Activated naive CD8-positive, alpha-beta T cell treated with anti-CD3 and anti-CD28 coated beads, Interleukin-2, amount 10 ng/mL, durations not matched to agents 7 days and 5 days (primary cell): ENCODE measurements around the gene ARFIP1. TPM values are rescaled to one million over a fixed set of nuclear protein-coding genes. Genes with fewer than 3 reads are reported as not detected.

Experiments used
- ATAC-seq: fragments of 150-1000 bp; cut with Tn5 transposase; one replicate; pipeline ENCODE4 v1.10.0; 2021; ENCODE audit warnings: low read depth, moderate library complexity
- POLR2A ChIA-PET: fragments of 350-600 bp; sonication (Branson Sonifier 250); formaldehyde crosslinking; loops from one replicate; lab custom pipeline; 2021; ENCODE audit warnings: antibody characterized with exemption; lab: Charles Lee
- DNase-seq: peaks from one replicate; pipeline ENCODE4 v3.0.0; 2021
- H3K27ac Mint-ChIP-seq: one replicate; pipeline ENCODE4 v1.8.0; 2022; ENCODE audit warnings: mild to moderate bottlenecking, mixed read lengths
- H3K27me3 Mint-ChIP-seq: one replicate; pipeline ENCODE4 v1.8.0; 2022; ENCODE audit warnings: mild to moderate bottlenecking, moderate library complexity, mixed read lengths
- H3K36me3 Mint-ChIP-seq: one replicate; pipeline ENCODE4 v1.8.0; 2021; ENCODE audit warnings: mild to moderate bottlenecking, mixed read lengths
- H3K4me1 Mint-ChIP-seq: one replicate; pipeline ENCODE4 v1.8.0; 2021; ENCODE audit warnings: mixed read lengths
- H3K4me3 Mint-ChIP-seq: one replicate; pipeline ENCODE4 v1.8.0; 2022; ENCODE audit warnings: mild to moderate bottlenecking, moderate library complexity, mixed read lengths
- H3K9me3 Mint-ChIP-seq: one replicate; pipeline ENCODE4 v1.8.0; 2021; ENCODE audit warnings: mixed read lengths
- total RNA-seq, 2 experiments: library from RNA; stranded (reverse); gene quantifications; one replicate each; pipeline ENCODE4 v1.2.3, GENCODE V29; 2021

The ARFIP1 gene
- total RNA-seq, 2 experiments from 2014 or later, result 18.4 to 19.4 TPM

- Mint-ChIP-seq H3K27me3 (peaks cover 36% of the 10 kb centered on the region), H3K4me1 (peaks cover 10% of the 10 kb centered on the region), H3K36me3 (no peaks in the 10 kb centered on the region), H3K4me3 (no peak overlapping the region), H3K9me3 (no peaks in the 10 kb centered on the region), H3K27ac (no peak overlapping the region)
- no peak for DNase-seq
- POLR2A ChIA-PET, result no interaction called here
- ATAC-seq, result no peak
These were observed 150.1 kb downstream of the ARFIP1 start for GRCh38 chr4:152929888-152930287.

DNA sequence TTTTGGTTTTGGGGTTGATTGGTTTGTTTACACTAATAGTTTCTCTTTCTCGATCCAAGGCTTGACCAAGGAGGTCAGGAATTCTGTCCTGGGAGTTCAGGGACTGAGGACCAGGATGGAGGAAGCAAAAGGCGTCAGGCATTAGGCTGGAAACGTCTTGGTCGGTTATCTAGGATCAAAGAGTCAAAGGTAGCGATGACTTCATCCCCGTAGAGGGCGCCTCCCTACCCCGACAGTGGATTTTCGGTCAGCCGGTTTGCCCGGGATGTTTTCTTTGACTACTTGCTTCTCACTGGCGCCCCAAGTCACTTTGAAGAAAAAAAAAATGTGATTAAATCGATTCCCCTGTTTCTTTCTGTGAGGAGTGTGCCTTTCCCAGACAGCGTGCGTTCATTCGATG, 155.4 kb downstream of the ARFIP1 start:
- H3K27me3 Mint-ChIP-seq, result peaks cover 68% of the 10 kb centered on the region
- no peak overlapping the region for H3K27ac Mint-ChIP-seq
- ATAC-seq (no peak), DNase-seq (no peak)
- POLR2A ChIA-PET, result no interaction called here
- no peaks in the 10 kb centered on the region for H3K9me3 Mint-ChIP-seq
- no peaks in the 10 kb centered on the region for H3K36me3 Mint-ChIP-seq
- H3K4me3 Mint-ChIP-seq, result peak overlapping the region; percentile 75
- H3K4me1 Mint-ChIP-seq, result peaks cover 19% of the 10 kb centered on the region

DNA sequence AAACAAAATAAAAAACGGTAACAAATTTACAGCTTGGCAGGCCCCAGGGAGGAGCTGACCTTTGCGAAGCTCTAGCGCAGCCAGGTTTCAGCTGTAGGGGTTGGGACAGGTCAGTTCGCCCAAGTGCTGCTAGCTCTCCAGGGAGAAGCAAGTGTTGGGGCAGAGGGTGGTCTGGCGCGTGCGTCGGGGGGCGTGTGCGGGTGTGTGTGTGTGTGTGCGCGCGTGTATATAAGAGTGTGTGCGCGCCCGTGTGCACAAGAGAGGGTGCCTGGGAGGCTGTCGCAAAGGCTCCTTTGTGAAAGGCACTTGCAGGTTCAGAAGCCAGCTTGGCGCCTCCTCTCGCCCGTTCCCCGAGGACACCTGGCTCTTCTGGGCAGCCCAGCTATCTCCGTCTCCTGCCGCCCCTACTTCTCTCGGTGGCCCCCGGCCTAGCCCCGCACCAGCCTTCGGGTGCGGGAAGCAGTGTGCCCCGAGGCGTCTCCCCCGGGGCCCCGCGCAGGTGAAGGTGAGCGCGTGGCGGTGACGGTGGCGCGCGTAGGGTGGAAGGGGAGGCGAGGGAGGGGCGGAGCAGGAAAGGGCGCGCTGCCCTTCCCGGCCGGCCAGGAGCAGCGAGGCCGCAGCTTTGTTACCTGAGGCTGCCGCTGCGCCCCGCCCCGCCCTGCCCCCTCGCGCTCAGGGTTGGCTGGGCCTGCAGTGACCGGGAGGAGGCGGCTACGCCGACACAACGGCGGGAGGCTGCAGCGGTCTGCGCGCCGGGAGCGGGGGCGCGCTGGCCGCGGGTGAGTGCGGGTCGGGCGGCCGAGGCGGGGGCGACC, 156.1 kb downstream of the ARFIP1 start, which contains the start of gene FHDC1:
Gene FHDC1 (plus strand): TSS at position 693 of the 815 bp plus-strand sequence. CDS start 6,735 bp downstream, outside the sequence.
- Mint-ChIP-seq H3K27me3 (peaks cover 72% of the 10 kb centered on the region), H3K36me3 (no peaks in the 10 kb centered on the region), H3K9me3 (no peaks in the 10 kb centered on the region), H3K27ac (no peak within 1 kb of the TSS), H3K4me3 (peak within 1 kb of the TSS; percentile 75), H3K4me1 (peaks cover 17% of the 10 kb centered on the region)
- peak; percentile 57 for DNase-seq
- POLR2A ChIA-PET, result no interaction called here
- peak; percentile 44 for ATAC-seq

- DNase-seq, result peak; percentile 54
- Mint-ChIP-seq H3K27ac (no peak overlapping the region), H3K4me3 (peak overlapping the region; percentile 58), H3K27me3 (peaks cover 70% of the 10 kb centered on the region), H3K4me1 (peaks cover 17% of the 10 kb centered on the region), H3K9me3 (no peaks in the 10 kb centered on the region), H3K36me3 (no peaks in the 10 kb centered on the region)
- POLR2A ChIA-PET, result interaction anchor here (1.1 kb wide), 1 partner anchor 157 kb away, joined by 3 read pairs; the partner anchor contains the start of genes ARFIP1 and TIGD4
- peak; percentile 33 for ATAC-seq
These were observed 156.9 kb downstream of the ARFIP1 start for GRCh38 chr4:152936446-152937335.

DNA sequence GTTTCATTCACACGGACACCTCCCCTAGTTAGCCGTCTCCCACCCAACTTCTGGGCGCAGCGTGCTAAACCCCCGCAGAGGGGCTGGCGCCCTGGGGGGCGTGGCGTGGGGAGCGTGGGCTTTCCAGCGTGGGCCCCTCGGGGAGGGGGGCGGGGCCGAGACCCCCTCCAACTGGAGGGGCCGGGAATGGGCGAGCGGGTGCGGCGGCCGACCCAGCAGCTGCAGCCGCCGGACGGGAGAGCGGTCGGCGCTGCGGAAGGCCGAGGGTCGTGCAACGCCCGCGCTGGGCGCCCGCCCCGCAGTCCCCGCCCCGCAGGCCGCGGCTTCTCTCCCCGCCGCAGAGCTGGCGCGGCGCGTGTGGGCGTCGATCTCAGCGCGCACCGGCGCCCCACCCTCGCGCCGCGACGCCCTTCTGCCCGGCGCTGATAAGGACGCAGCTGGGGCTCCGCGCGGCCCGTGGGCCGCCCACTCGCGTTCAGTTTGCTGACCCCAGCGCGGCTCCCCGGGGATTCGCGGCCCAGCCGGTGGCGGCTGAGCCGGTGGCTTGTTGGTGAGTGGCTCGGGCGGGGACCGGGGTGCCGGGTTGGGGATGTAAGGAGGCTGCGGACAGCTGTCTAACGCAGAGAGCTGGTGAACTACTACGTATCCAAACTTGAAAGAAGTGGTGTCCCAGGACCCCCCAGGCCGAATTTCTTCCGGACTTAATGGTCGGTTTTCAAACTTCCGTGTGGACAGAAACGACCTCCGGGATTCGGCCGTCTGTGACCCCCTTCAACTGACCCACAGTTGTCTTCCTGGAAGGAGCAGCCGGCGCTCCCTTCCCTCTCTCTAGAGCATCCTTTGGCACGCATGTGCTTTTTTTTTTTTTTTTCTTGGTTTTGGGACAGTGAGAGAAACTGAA, 157.8 kb downstream of the ARFIP1 start:
- POLR2A ChIA-PET, result interaction anchor here (1.1 kb wide), 1 partner anchor 158 kb away, joined by 3 read pairs; the partner anchor contains the start of genes ARFIP1 and TIGD4
- H3K36me3 Mint-ChIP-seq, result no peaks in the 10 kb centered on the region
- no peaks in the 10 kb centered on the region for H3K9me3 Mint-ChIP-seq
- peaks cover 72% of the 10 kb centered on the region for H3K27me3 Mint-ChIP-seq
- no peak overlapping the region for H3K27ac Mint-ChIP-seq
- peak; percentile 38 for ATAC-seq
- peak; percentile 52 for DNase-seq
- peaks cover 17% of the 10 kb centered on the region for H3K4me1 Mint-ChIP-seq
- H3K4me3 Mint-ChIP-seq, result peak overlapping the region; percentile 83

DNA sequence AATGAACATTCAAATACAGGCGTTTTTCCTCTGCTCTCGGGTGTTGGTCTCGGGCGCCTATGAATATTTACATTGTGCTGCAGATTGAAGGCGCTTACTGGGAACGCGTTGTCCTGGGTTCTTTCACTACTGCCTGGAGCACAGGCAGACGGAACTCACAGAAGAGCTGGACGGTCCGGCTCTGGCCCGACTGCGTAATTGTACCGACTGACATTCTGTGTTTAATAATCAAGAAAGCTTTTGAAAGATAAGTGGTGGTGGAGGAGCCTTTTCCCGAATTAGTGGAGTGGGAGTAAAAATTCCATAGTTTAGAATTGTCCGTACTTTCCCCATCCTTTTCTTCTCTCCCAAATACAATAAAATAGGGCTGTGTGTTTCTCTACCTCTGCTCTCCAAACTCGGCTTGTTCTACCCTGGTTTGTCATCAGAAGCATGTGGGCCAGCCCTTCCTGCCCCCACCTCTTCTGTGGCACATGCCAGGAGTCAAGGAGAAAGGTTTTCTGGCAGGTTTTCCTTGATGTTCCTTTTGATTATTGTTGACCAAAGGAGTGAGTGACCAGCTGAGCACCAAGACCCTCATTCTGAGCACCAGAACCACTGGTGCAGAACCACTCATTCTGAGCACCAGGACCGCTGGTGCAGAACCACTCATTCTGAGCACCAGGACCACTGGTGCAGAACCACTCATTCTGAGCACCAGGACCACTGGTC, 158.6 kb downstream of the ARFIP1 start:
- POLR2A ChIA-PET, result interaction anchor here (1.1 kb wide), 1 partner anchor 159 kb away, joined by 3 read pairs; the partner anchor contains the start of genes ARFIP1 and TIGD4
- DNase-seq (no peak), ATAC-seq (no peak)
- Mint-ChIP-seq H3K9me3 (no peaks in the 10 kb centered on the region), H3K27me3 (peaks cover 64% of the 10 kb centered on the region), H3K27ac (no peak overlapping the region), H3K36me3 (no peaks in the 10 kb centered on the region), H3K4me1 (peaks cover 17% of the 10 kb centered on the region), H3K4me3 (peak overlapping the region; percentile 83)

DNA sequence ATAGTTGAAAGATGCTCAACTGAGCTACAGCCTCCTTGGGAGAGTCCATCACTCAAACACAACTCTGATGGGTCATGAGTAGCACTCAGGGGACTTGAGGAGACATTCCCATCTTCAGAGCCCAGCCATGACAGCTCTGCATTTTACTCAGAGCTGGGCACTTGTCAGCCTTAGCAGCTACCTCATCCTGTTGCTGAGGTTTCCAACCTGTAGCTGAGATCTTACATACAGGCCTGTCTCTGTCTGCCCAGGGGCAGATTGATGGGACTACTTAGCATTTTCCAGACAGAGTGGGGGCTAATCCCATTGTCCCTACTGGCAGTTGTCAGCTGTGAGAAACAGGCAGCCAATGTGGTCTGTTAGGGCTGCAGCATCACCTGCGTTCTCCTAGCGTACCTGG, 159.9 kb downstream of the ARFIP1 start:
- no peaks in the 10 kb centered on the region for H3K36me3 Mint-ChIP-seq
- ATAC-seq (no peak), DNase-seq (no peak)
- H3K9me3 Mint-ChIP-seq, result no peaks in the 10 kb centered on the region
- H3K4me1 Mint-ChIP-seq, result peaks cover 17% of the 10 kb centered on the region
- POLR2A ChIA-PET, result no interaction called here
- no peak overlapping the region for H3K27ac Mint-ChIP-seq
- H3K4me3 Mint-ChIP-seq, result no peak overlapping the region
- peaks cover 54% of the 10 kb centered on the region for H3K27me3 Mint-ChIP-seq

DNA sequence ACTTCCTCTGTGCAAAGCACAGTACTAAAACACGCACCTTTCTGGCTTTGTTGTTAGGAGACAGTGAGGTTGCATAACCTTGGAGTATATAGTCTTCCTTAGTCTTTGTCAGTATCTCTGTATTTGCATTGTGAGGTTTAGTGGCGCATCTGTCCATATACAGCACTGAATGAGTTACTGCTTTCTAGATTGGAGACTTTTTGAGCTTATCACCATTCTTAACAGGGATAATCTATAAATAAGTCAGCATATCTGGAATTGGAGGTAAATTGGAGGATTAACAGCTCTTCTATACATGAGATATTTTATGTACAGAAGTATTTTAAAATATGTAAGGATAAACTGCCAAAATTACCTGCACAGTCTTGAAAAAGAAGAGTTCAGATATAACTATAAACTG, 160.7 kb downstream of the ARFIP1 start:
- Mint-ChIP-seq H3K4me3 (no peak overlapping the region), H3K27me3 (peaks cover 50% of the 10 kb centered on the region), H3K27ac (no peak overlapping the region), H3K36me3 (no peaks in the 10 kb centered on the region), H3K4me1 (peaks cover 12% of the 10 kb centered on the region), H3K9me3 (no peaks in the 10 kb centered on the region)
- ATAC-seq, result no peak
- POLR2A ChIA-PET, result no interaction called here
- no peak for DNase-seq

GRCh38 chr4:152941411-152941810, 161.7 kb downstream of the ARFIP1 start:
- ATAC-seq (no peak), DNase-seq (no peak)
- Mint-ChIP-seq H3K27ac (no peak overlapping the region), H3K9me3 (no peaks in the 10 kb centered on the region), H3K4me1 (peaks cover 11% of the 10 kb centered on the region), H3K36me3 (no peaks in the 10 kb centered on the region), H3K4me3 (no peak overlapping the region), H3K27me3 (peaks cover 46% of the 10 kb centered on the region)
- POLR2A ChIA-PET, result no interaction called here

- POLR2A ChIA-PET, result no interaction called here
- no peak for DNase-seq
- Mint-ChIP-seq H3K4me1 (peaks cover 11% of the 10 kb centered on the region), H3K36me3 (no peaks in the 10 kb centered on the region), H3K9me3 (no peaks in the 10 kb centered on the region), H3K27me3 (peaks cover 50% of the 10 kb centered on the region), H3K27ac (no peak overlapping the region), H3K4me3 (no peak overlapping the region)
- ATAC-seq, result no peak
These were observed 162.6 kb downstream of the ARFIP1 start for GRCh38 chr4:152942346-152942745.

- POLR2A ChIA-PET, result no interaction called here
- H3K27ac Mint-ChIP-seq, result no peak overlapping the region
- ATAC-seq (no peak), DNase-seq (no peak)
- H3K27me3 Mint-ChIP-seq, result peaks cover 52% of the 10 kb centered on the region
- H3K36me3 Mint-ChIP-seq, result no peaks in the 10 kb centered on the region
- no peak overlapping the region for H3K4me3 Mint-ChIP-seq
- peaks cover 3% of the 10 kb centered on the region for H3K4me1 Mint-ChIP-seq
- H3K9me3 Mint-ChIP-seq, result no peaks in the 10 kb centered on the region
These were observed 163.9 kb downstream of the ARFIP1 start for GRCh38 chr4:152943672-152944071.

DNA sequence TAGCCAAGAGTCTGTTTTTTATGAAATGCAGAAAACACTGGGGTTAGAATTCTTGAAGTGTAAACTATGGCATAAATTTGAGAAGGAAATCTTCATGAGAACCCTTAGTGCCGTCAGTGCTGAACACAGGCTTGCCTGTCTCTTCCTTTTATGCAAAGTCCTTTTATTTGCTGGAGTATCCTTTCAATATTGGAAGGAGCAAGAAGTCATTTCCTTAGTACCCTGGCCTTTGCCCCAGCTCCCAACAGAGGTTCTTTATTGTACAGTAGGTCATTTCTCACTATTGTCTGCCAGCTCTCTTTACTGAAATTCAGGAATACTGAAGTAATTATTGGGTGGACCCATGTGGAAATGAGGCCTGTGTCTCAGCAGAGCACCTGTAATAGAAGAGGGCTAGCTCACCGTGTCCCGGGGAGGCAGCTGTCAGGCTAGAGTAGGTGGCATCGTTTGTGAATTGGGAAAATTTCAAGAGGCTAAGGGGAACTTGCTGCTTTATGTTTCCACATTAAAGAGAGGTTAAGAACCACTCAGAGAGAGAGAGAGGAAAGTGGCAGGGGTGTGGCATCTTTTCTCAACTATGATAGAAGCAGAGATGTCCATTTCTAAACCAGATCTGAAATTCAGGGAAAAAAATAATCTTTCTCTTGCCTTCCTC, 165.0 kb downstream of the ARFIP1 start:
- Mint-ChIP-seq H3K9me3 (no peaks in the 10 kb centered on the region), H3K4me3 (no peak overlapping the region), H3K4me1 (peaks cover 2% of the 10 kb centered on the region), H3K36me3 (no peaks in the 10 kb centered on the region), H3K27ac (no peak overlapping the region), H3K27me3 (peaks cover 41% of the 10 kb centered on the region)
- POLR2A ChIA-PET, result no interaction called here
- ATAC-seq (no peak), DNase-seq (no peak)
